Islet of Langerhans (tissue), 1 donor: ENCODE measurements around the gene NUP210L.

ENCODE experiments used
- FAIRE-seq: peaks from one replicate; lab custom pipeline; 2011; peaks lifted over from hg19 to GRCh38; lab: Jason Lieb, UNC

NUP210L gene

DNA sequence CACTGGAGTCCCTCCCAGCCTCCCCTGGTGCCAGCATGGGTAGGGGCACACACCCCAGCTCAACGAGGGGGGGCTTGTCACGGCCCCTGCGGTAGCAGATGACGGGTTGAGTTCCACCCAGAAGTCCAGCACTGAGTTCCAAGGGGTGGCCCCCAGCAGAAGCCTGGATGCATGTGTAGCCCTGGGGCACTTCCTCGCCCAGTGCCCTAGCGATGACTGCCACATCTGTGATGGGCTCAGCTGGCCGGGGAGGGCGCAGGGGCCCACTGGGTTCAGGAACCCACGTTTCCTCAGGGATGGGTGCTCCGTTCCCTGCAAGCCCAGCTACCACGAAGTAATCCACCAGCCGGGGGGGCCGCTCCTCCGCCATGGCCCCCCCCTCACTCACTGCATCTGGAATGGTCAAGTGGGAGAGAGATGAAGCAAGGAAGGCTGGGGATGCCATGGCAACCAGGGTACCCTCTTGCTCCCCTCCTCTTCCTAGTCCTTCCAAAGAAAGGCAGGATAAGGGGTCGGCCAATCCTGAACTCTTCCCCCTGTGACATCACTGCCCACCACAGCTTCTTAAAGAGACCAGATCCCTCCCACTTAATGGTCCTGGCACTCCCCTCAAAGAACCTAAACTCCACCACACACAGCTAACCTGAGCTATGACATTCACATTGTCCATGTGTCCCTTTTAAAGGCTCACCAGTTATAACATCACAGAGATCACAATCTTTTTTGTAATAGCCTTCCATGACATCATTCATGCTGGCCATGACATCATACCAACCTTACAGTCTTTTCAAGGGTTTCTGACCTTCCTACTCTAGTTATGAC lies 210.7 kb downstream of the NUP210L start:
- FAIRE-seq = no peak

GRCh38 chr1:153942766-153943549 lies 211.9 kb downstream of the NUP210L start:
- FAIRE-seq = no peak
